HFFc6 (cell line): ENCODE results near the gene SPPL2A. TPM values are rescaled to one million over a fixed set of nuclear protein-coding genes. Genes with fewer than 3 reads are reported as not detected.
"Not testable (repeated sequence)": the region's sequence is repeated elsewhere in the genome, so short reads cannot be mapped to it uniquely, and the experiment has no call there.

ENCODE experiments used
- DNase-seq: peaks from one replicate; pipeline ENCODE4 v3.0.0-alpha.2; 2018
- H3K27ac Mint-ChIP-seq: 2 replicates; pipeline ENCODE4 v1.8.0; 2020; ENCODE audit warnings: mild to moderate bottlenecking, mixed read lengths
- H3K27me3 Mint-ChIP-seq: 2 replicates; pipeline ENCODE4 v1.8.0; 2021; ENCODE audit warnings: mild to moderate bottlenecking, moderate library complexity, mixed read lengths; ENCODE audit not compliant: insufficient read depth
- H3K36me3 Mint-ChIP-seq: 2 replicates; pipeline ENCODE4 v1.8.0; 2021; ENCODE audit warnings: low read depth, mixed read lengths
- H3K4me1 Mint-ChIP-seq: 2 replicates; pipeline ENCODE4 v1.8.0; 2020; ENCODE audit warnings: low read depth, mixed read lengths
- H3K4me3 Mint-ChIP-seq: 2 replicates; pipeline ENCODE4 v1.8.0; 2020; ENCODE audit warnings: mild to moderate bottlenecking, moderate library complexity, mixed read lengths
- H3K9me3 Mint-ChIP-seq: 2 replicates; pipeline ENCODE4 v1.8.0; 2020; ENCODE audit warnings: mild to moderate bottlenecking, mixed read lengths
- CTCF ChIP-seq: fragments of 200-600 bp; sonication (generic); IDR thresholded peaks from 2 replicates; pipeline ENCODE4 v1.5.0; 2021; ENCODE audit warnings: antibody characterized with exemption, mild to moderate bottlenecking
- total RNA-seq, 6 experiments: library from RNA; stranded (reverse); fragmentation: NEBNext Ultra II Directional; extraction: Animal tissue kit (Norgen Biotek cat#: 25700); gene quantifications; 2 replicates in 1 of 6; 3 replicates in 5 of 6; pipeline ENCODE4 v1.2.3, GENCODE V29; 2021

Gene SPPL2A
- total RNA-seq, 6 experiments from 2014 or later, result 119 to 170 (median 138) TPM

GRCh38 chr15:50707878-50708427 lies 57.6 kb downstream of the SPPL2A start:
- Mint-ChIP-seq H3K36me3 (no peaks in the 10 kb centered on the region), H3K4me1 (peaks cover 2% of the 10 kb centered on the region; the same call in 1 of the 2 replicates), H3K4me3 (no peak overlapping the region), H3K27ac (no peak overlapping the region), H3K27me3 (no peaks in the 10 kb centered on the region), H3K9me3 (no peaks in the 10 kb centered on the region)
- DNase-seq, result no peak
- no peak for TF ChIP-seq CTCF

- H3K4me3 Mint-ChIP-seq, result no peak overlapping the region
- H3K27me3 Mint-ChIP-seq, result no peaks in the 10 kb centered on the region
- H3K36me3 Mint-ChIP-seq, result peaks cover 5% of the 10 kb centered on the region
- peaks cover 9% of the 10 kb centered on the region for H3K4me1 Mint-ChIP-seq
- no peak for DNase-seq
- TF ChIP-seq CTCF, result no peak
- H3K9me3 Mint-ChIP-seq, result no peaks in the 10 kb centered on the region
- no peak overlapping the region for H3K27ac Mint-ChIP-seq
Measured at GRCh38 chr15:50702762-50703334, 62.7 kb downstream of the SPPL2A start.

GRCh38 chr15:50698101-50698500 lies 67.4 kb downstream of the SPPL2A start:
- no peak for TF ChIP-seq CTCF
- Mint-ChIP-seq H3K27me3 (no peaks in the 10 kb centered on the region), H3K4me3 (no peak overlapping the region), H3K9me3 (no peaks in the 10 kb centered on the region), H3K4me1 (peaks cover 23% of the 10 kb centered on the region), H3K36me3 (peaks cover 5% of the 10 kb centered on the region), H3K27ac (peak overlapping the region; percentile 52)
- no peak for DNase-seq

- Mint-ChIP-seq H3K27ac (peak overlapping the region; percentile 48), H3K9me3 (no peaks in the 10 kb centered on the region), H3K27me3 (no peaks in the 10 kb centered on the region), H3K4me3 (no peak overlapping the region), H3K36me3 (peaks cover 5% of the 10 kb centered on the region), H3K4me1 (peaks cover 18% of the 10 kb centered on the region)
- no peak for TF ChIP-seq CTCF
- DNase-seq, result peak; percentile 45
Measured at GRCh38 chr15:50697109-50697797, 68.3 kb downstream of the SPPL2A start.

- H3K4me1 Mint-ChIP-seq, result peaks cover 18% of the 10 kb centered on the region
- H3K4me3 Mint-ChIP-seq, H3K9me3 Mint-ChIP-seq, H3K27ac Mint-ChIP-seq, H3K36me3 Mint-ChIP-seq, H3K27me3 Mint-ChIP-seq, DNase-seq: not testable (repeated sequence)
Measured at GRCh38 chr15:50694634-50695165, 70.8 kb downstream of the SPPL2A start.
